ENCODE measurements around the gene HSD17B11. TPM values are rescaled to one million over a fixed set of nuclear protein-coding genes. Genes with fewer than 3 reads are reported as not detected.
A peak's percentile ranks its signal among the peaks of the same experiment; 100 is the strongest.

The HSD17B11 gene
- total and polyA plus RNA-seq, 2 of the 8 experiments (the other 6 are each of a cell fraction or from before 2014, with no cell fraction given), result 6.0 to 9.0 TPM

DNA sequence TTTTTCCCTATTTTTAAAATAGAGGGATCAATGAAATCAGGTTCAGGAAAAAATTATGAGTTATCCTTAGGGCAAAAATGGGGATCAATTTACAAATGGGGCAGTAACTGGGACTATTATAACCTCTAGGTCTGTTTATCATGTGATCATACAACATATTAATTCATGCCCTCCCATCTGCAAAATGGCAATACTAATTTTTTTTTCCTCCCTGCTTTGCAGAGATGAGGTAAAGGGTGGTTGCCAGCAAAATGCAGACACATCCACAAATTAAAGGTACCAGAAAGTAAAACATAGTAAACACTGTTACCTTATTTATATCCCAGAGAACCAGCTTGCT, 467 bp downstream of the HSD17B11 start:
- no peak for TF ChIP-seq CBX5 (IDR thresholded peaks at IDR 0.05; ENCODE audit: low read depth, low read length)
- FAIRE-seq, result no peak
- peaks cover 2% of the 10 kb centered on the region; the same call in 1 of the 2 replicates for H3K79me1 ChIP-seq (ENCODE audit: low read depth, low read length)

More for the DNA sequence above, 467 bp downstream of the HSD17B11 start:
- no peak overlapping the region; the same call in 1 of the 2 replicates for H3K18ac ChIP-seq (ENCODE audit: extremely low read depth, low read length)
- no peak for DNase-seq (ENCODE audit: low read depth in 1 of 2, low spot score in 2 of 2)
- H2BK5ac ChIP-seq (ENCODE audit: low read depth, low read length), result no peak overlapping the region
- H2AK5ac ChIP-seq (ENCODE audit: low read depth, low read length), result no peak overlapping the region
- no peak overlapping the region for H2BK20ac ChIP-seq (ENCODE audit: low read length)
- no peak overlapping the region for H4K91ac ChIP-seq (replicated peaks; ENCODE audit: insufficient read length, low read length)
- ChIA-PET POLR2A (ENCODE audit: partially characterized antibody) (interaction anchor here (1.0 to 1.7 kb wide), 5 partner anchors 9 to 184 kb away, joined by 3 to 7 read pairs (median 5); partner anchors contain the start of gene NUDT9), CTCF (ENCODE audit: partially characterized antibody) (interaction anchor here (0.7 to 2.1 kb wide), 8 partner anchors 9 to 457 kb away, joined by 3 to 7 read pairs (median 4); no protein-coding TSS in a partner anchor)
- no peak overlapping the region for H2BK120ac ChIP-seq (replicated peaks; ENCODE audit: low read depth, low read length)
- H3K23me2 ChIP-seq (ENCODE audit: low read depth, low read length), result 0 out of 2 replicates have a peak, but pooled peaks cover 3% of the 10 kb centered on the region
- H3K4me1 ChIP-seq (replicated peaks in 1 of 4; ENCODE audit: control insufficient read depth in 3 of 4, insufficient read depth in 4 of 4, low read length in 3 of 4), result no peaks in the 10 kb centered on the region; a peak in 1 of 7 replicates
- peak overlapping the region; percentile 65 to 69 for H3K4me2 ChIP-seq (ENCODE audit: insufficient read depth in 1 of 2, low read depth in 2 of 2, low read length in 2 of 2)
- H3K27me3 ChIP-seq (replicated peaks in 1 of 4; ENCODE audit: control insufficient read depth in 3 of 4, extremely low read depth in 1 of 4, insufficient read depth in 3 of 4, low read length in 3 of 4), result no peaks in the 10 kb centered on the region
- no peak overlapping the region for H3K4ac ChIP-seq (replicated peaks; ENCODE audit: insufficient read length, low read depth, low read length)
- H3K4me3 ChIP-seq (ENCODE audit: extremely low read depth in 1 of 4, insufficient read depth in 2 of 4, low read depth in 3 of 4, low read length in 4 of 4), result peak overlapping the region; percentile 61 to 78 (median 69)
- no peaks in the 10 kb centered on the region; a peak in 1 of 4 replicates for H3K79me2 ChIP-seq (ENCODE audit: control insufficient read depth in 1 of 2, insufficient read depth in 2 of 2, low read length in 2 of 2)
- no peak overlapping the region for H4K8ac ChIP-seq (ENCODE audit: extremely low read depth, insufficient read depth, low read length)
- peaks cover 0 to 1% of the 10 kb centered on the region in 2 experiments for H4K20me1 ChIP-seq (replicated peaks in 1 of 2; ENCODE audit: control insufficient read depth in 1 of 2, insufficient read depth in 2 of 2, low read length in 2 of 2)
- H3K23ac ChIP-seq (ENCODE audit: insufficient read length), result no peak overlapping the region
- no peak overlapping the region for H3K56ac ChIP-seq (replicated peaks; ENCODE audit: insufficient read length, low read depth, low read length)
- no peak overlapping the region for H3K27ac ChIP-seq (ENCODE audit: low read depth, low read length)
- H4K5ac ChIP-seq (ENCODE audit: insufficient read length, low read depth, low read length), result peak overlapping the region; percentile 21
- H3K9me3 ChIP-seq (ENCODE audit: insufficient read depth in 2 of 2, low read depth in 1 of 2, low read length in 1 of 2), result peaks cover 0 to 2% of the 10 kb centered on the region in 2 experiments; a peak in 1 of 4 replicates
- H2BK12ac ChIP-seq (ENCODE audit: low read depth, low read length), result no peak overlapping the region
- no peaks in the 10 kb centered on the region; a peak in 2 of 8 replicates for H3K36me3 ChIP-seq (ENCODE audit: control insufficient read depth in 2 of 4, insufficient read depth in 4 of 4, low read length in 3 of 4)
- no peak overlapping the region for H2BK15ac ChIP-seq (ENCODE audit: low read length)
- H2AFZ ChIP-seq (ENCODE audit: low read length), result peak overlapping the region; percentile 97
- peak overlapping the region in 3 of 4 experiments; percentile 54 to 56 (median 55); a peak in 3 of 7 replicates for H3K9ac ChIP-seq (replicated peaks in 1 of 4; ENCODE audit: extremely low read depth in 1 of 4, low read depth in 3 of 4, low read length in 3 of 4)
- H3K14ac ChIP-seq (ENCODE audit: insufficient read length), result no peak overlapping the region

Measured in H1 (cell line).